ENCODE results near the gene NXT2.

DNA sequence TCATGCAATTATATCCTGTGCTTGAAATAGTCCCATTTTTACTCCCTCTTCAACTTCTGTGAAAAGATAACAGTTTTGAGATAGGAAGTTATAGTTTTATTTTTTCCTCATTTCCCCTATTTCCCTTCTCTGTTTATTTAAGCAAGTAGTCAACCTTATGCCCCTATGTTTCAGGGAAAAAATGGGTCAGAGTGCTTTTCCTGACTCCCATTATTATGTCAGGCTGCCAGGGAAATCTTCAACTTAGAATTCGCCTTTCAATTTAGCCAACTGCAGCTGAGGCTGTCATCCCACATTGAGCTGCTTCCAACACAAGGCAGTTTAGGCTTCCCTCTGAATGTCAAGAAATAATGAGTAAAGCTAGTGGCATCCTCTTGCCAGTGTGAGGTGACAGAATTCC lies 42.3 kb downstream of the NXT2 start:
- TF ChIP-seq, protein P1, sequence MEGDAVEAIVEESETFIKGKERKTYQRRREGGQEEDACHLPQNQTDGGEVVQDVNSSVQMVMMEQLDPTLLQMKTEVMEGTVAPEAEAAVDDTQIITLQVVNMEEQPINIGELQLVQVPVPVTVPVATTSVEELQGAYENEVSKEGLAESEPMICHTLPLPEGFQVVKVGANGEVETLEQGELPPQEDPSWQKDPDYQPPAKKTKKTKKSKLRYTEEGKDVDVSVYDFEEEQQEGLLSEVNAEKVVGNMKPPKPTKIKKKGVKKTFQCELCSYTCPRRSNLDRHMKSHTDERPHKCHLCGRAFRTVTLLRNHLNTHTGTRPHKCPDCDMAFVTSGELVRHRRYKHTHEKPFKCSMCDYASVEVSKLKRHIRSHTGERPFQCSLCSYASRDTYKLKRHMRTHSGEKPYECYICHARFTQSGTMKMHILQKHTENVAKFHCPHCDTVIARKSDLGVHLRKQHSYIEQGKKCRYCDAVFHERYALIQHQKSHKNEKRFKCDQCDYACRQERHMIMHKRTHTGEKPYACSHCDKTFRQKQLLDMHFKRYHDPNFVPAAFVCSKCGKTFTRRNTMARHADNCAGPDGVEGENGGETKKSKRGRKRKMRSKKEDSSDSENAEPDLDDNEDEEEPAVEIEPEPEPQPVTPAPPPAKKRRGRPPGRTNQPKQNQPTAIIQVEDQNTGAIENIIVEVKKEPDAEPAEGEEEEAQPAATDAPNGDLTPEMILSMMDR (IDR thresholded peaks at IDR 0.05; ENCODE audit: insufficient read depth, low read length, poor library complexity, severe bottlenecking) = no peak
- TF ChIP-seq EZH2phosphoT487 (conservative IDR thresholded peaks at IDR 0.05; ENCODE audit: low read length) = no peak
